Neural progenitor cell (in vitro differentiated cells): ENCODE measurements around the gene PRMT7. TPM values are rescaled to one million over a fixed set of nuclear protein-coding genes. Genes with fewer than 3 reads are reported as not detected.
"Not testable (repeated sequence)": the region's sequence is repeated elsewhere in the genome, so short reads cannot be mapped to it uniquely, and the experiment has no call there.

Source experiments
- DNase-seq: peaks from one replicate; pipeline ENCODE4 v3.0.0-alpha.2; 2016; ENCODE audit warnings: low spot score
- H2AFZ ChIP-seq: fragments of 200-600 bp; sonication (generic); replicated peaks from 2 replicates; pipeline ENCODE4 v1.6.1; 2016; ENCODE audit warnings: antibody characterized with exemption
- H3F3A ChIP-seq: fragments of 200-600 bp; sonication (generic); 2 replicates; pipeline ENCODE4 v1.6.1; 2016; ENCODE audit warnings: antibody characterized with exemption, low read depth
- H3K27ac ChIP-seq: fragments of 200-600 bp; sonication (generic); 2 replicates; pipeline ENCODE4 v1.5.1; 2016; ENCODE audit warnings: mild to moderate bottlenecking
- H3K27me3 ChIP-seq: fragments of 200-600 bp; sonication (generic); 2 replicates; pipeline ENCODE4 v1.6.1; 2016; ENCODE audit warnings: mild to moderate bottlenecking, moderate library complexity
- H3K36me3 ChIP-seq: fragments of 200-600 bp; sonication (generic); 2 replicates; pipeline ENCODE4 v1.5.1; 2016
- H3K4me1 ChIP-seq: fragments of 200-600 bp; sonication (generic); 2 replicates; pipeline ENCODE4 v1.6.1; 2016; ENCODE audit warnings: mixed run types
- H3K4me2 ChIP-seq: fragments of 200-600 bp; sonication (generic); 2 replicates; pipeline ENCODE4 v1.6.1; 2016
- H3K4me3 ChIP-seq: fragments of 200-600 bp; sonication (generic); 2 replicates; pipeline ENCODE4 v1.5.1; 2016
- H3K79me2 ChIP-seq: fragments of 200-600 bp; sonication (generic); 2 replicates; pipeline ENCODE4 v1.6.1; 2016; ENCODE audit warnings: low read depth
- H3K9ac ChIP-seq: fragments of 200-600 bp; sonication (generic); 2 replicates; pipeline ENCODE4 v1.6.1; 2016
- H3K9me3 ChIP-seq: fragments of 200-600 bp; sonication (generic); 2 replicates; pipeline ENCODE4 v1.5.1; 2016; ENCODE audit warnings: low read depth
- H4K20me1 ChIP-seq: fragments of 200-600 bp; sonication (generic); 2 replicates; pipeline ENCODE4 v1.6.1; 2016; ENCODE audit warnings: low read depth
- H3K27ac Mint-ChIP-seq: 3 replicates; pipeline ENCODE4 v1.8.0; 2021; ENCODE audit warnings: mixed read lengths
- H3K27me3 Mint-ChIP-seq: 2 replicates; pipeline ENCODE4 v1.8.0; 2022; ENCODE audit warnings: low read depth, mild to moderate bottlenecking, inconsistent platforms, moderate library complexity, mixed read lengths; ENCODE audit not compliant: insufficient read depth
- H3K36me3 Mint-ChIP-seq: 3 replicates; pipeline ENCODE4 v1.8.0; 2021; ENCODE audit warnings: mixed read lengths
- H3K4me1 Mint-ChIP-seq: 3 replicates; pipeline ENCODE4 v1.8.0; 2021; ENCODE audit warnings: mixed read lengths
- H3K4me3 Mint-ChIP-seq: 3 replicates; pipeline ENCODE4 v1.8.0; 2021; ENCODE audit warnings: mild to moderate bottlenecking, moderate library complexity, mixed read lengths
- H3K9me3 Mint-ChIP-seq: 3 replicates; pipeline ENCODE4 v1.8.0; 2020; ENCODE audit warnings: mixed read lengths
- CTCF ChIP-seq: fragments of 200-600 bp; sonication (generic); IDR thresholded peaks from 2 replicates; pipeline ENCODE4 v1.5.1; 2017; ENCODE audit warnings: antibody characterized with exemption, mild to moderate bottlenecking
- EZH2 ChIP-seq: fragments of 200-600 bp; sonication (generic); IDR thresholded peaks from 2 replicates; pipeline ENCODE4 v1.6.1; 2017; ENCODE audit warnings: antibody characterized with exemption, mild to moderate bottlenecking, moderate library complexity
- EZH2phosphoT487 ChIP-seq: fragments of 200-600 bp; sonication (generic); IDR thresholded peaks from 2 replicates; pipeline ENCODE4 v1.6.1; 2017; ENCODE audit warnings: antibody characterized with exemption
- total RNA-seq: library from RNA; depleted of rRNA; stranded (reverse); fragments of >200 nt; gene quantifications from 2 replicates; pipeline ENCODE4 v1.2.3, GENCODE V29; 2015; ENCODE audit warnings: low replicate concordance

PRMT7 gene
- total RNA-seq, 1 donor from 2014 or later, result 70.2 TPM

GRCh38 chr16:68288252-68288650 lies 22.6 kb upstream of the PRMT7 start:
- Mint-ChIP-seq H3K4me1 (no peaks in the 10 kb centered on the region), H3K9me3 (no peaks in the 10 kb centered on the region), H3K36me3 (peaks cover 25% of the 10 kb centered on the region), H3K4me3 (no peak overlapping the region), H3K27me3 (peaks cover 2% of the 10 kb centered on the region), H3K27ac (no peak overlapping the region)
- Histone ChIP-seq H3K4me3 (no peak overlapping the region), H3K79me2 (no peaks in the 10 kb centered on the region), H3F3A (no peaks in the 10 kb centered on the region), H3K9ac (no peak overlapping the region), H3K4me1 (peaks cover 6% of the 10 kb centered on the region), H3K9me3 (no peaks in the 10 kb centered on the region), H3K4me2 (no peak overlapping the region), H2AFZ (no peak overlapping the region), H4K20me1 (peaks cover 7% of the 10 kb centered on the region), H3K27ac (no peak overlapping the region), H3K36me3 (no peaks in the 10 kb centered on the region), H3K27me3 (no peaks in the 10 kb centered on the region)
- DNase-seq, result no peak
- TF ChIP-seq CTCF (no peak), EZH2 (no peak), EZH2phosphoT487 (no peak)

- peaks cover 29% of the 10 kb centered on the region for H3K36me3 Mint-ChIP-seq
- H3K9me3 ChIP-seq, H3K27ac ChIP-seq, H3K79me2 ChIP-seq, H3F3A ChIP-seq, DNase-seq, H3K9me3 Mint-ChIP-seq, H3K36me3 ChIP-seq, H3K4me1 Mint-ChIP-seq, H3K27me3 Mint-ChIP-seq, H2AFZ ChIP-seq, H3K9ac ChIP-seq, H3K4me2 ChIP-seq, H3K27me3 ChIP-seq, H3K4me3 Mint-ChIP-seq, H3K27ac Mint-ChIP-seq, H4K20me1 ChIP-seq, H3K4me1 ChIP-seq, H3K4me3 ChIP-seq: not testable (repeated sequence)
Observed at GRCh38 chr16:68288796-68289195, 22.0 kb upstream of the PRMT7 start.

GRCh38 chr16:68289202-68289601 lies 21.6 kb upstream of the PRMT7 start:
- Histone ChIP-seq H3K9me3 (no peaks in the 10 kb centered on the region), H4K20me1 (peaks cover 7% of the 10 kb centered on the region)

More at GRCh38 chr16:68289202-68289601, 21.6 kb upstream of the PRMT7 start:
- Histone ChIP-seq H3K4me3 (no peak overlapping the region), H3K36me3 (no peaks in the 10 kb centered on the region), H3F3A (no peaks in the 10 kb centered on the region), H3K4me2 (no peak overlapping the region), H3K27me3 (no peaks in the 10 kb centered on the region), H3K9ac (no peak overlapping the region), H3K27ac (no peak overlapping the region), H3K4me1 (peaks cover 6% of the 10 kb centered on the region), H3K79me2 (no peaks in the 10 kb centered on the region), H2AFZ (no peak overlapping the region)
- no peak overlapping the region for H3K27ac Mint-ChIP-seq
- no peak overlapping the region for H3K4me3 Mint-ChIP-seq
- TF ChIP-seq EZH2, result no peak
- TF ChIP-seq CTCF, result no peak
- no peak for TF ChIP-seq EZH2phosphoT487
- no peaks in the 10 kb centered on the region for H3K9me3 Mint-ChIP-seq
- DNase-seq, result no peak
- H3K4me1 Mint-ChIP-seq, result no peaks in the 10 kb centered on the region
- peaks cover 29% of the 10 kb centered on the region for H3K36me3 Mint-ChIP-seq
- peaks cover 2% of the 10 kb centered on the region for H3K27me3 Mint-ChIP-seq
